MM.1S (cell line): ENCODE measurements around the gene KCNH2.

Experiments used
- CTCF ChIP-seq: fragments of 300-600 bp; sonication (generic); IDR thresholded peaks from 2 replicates; pipeline ENCODE4 v1.5.1; 2016; ENCODE audit warnings: antibody characterized with exemption, low read length, mixed read lengths
- EZH2 ChIP-seq: fragments of 300-600 bp; sonication (generic); optimal IDR thresholded peaks from 2 replicates; pipeline ENCODE3; 2017; ENCODE audit warnings: low read depth, mild to moderate bottlenecking, antibody characterized with exemption, low read length, mixed read lengths
- EZH2phosphoT487 ChIP-seq: fragments of 300-600 bp; sonication (generic); IDR thresholded peaks from 2 replicates; pipeline ENCODE4 v1.6.1; 2018; ENCODE audit warnings: antibody characterized with exemption, low read length

DNA sequence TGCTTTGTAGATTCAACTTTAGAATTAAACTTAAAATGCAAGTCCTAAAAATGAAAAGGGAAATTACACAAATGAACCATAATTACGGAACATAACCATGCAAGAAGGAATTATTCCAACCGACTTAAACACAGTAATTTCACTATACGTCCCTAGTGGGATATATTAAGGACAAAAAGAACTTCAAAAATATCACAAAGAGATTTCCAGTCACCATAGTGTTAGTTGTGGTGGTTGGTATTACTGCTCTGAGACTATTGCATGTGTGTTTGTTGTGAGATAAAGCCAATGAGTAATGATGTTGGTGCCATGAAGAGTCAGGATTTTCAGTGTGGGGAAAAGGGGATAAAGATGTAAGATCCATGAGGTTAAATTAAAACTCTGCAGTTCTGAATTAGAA is 49.6 kb downstream of the KCNH2 start:
- no peak for TF ChIP-seq CTCF
- no peak for TF ChIP-seq EZH2phosphoT487
- no peak for TF ChIP-seq EZH2
